ENCODE measurements around the gene SKAP1.

- TF ChIP-seq CTCF (conservative IDR thresholded peaks at IDR 0.05; ENCODE audit: low read length): no peak
- no peak for TF ChIP-seq EZH2phosphoT487 (IDR thresholded peaks at IDR 0.05; ENCODE audit: borderline replicate concordance, low read depth, low read length)
Observed at GRCh38 chr17:48152289-48152688, 277.7 kb downstream of the SKAP1 start.

Measured in OCI-LY7 (cell line).